WERI-Rb-1 (cell line): ENCODE measurements around the gene EMID1.

Experiments
- DNase-seq: peaks from one replicate; pipeline ENCODE4 v3.0.0-alpha.2; 2020
- H3K27ac ChIP-seq: fragments of 250-450 bp; sonication (Bioruptor Pico); 2 replicates; pipeline ENCODE4 v1.5.1; 2020; ENCODE audit warnings: mild to moderate bottlenecking, moderate library complexity
- H3K27me3 ChIP-seq: fragments of 250-450 bp; sonication (Bioruptor Pico); 2 replicates; pipeline ENCODE4 v1.5.1; 2021; ENCODE audit warnings: mild to moderate bottlenecking, low read depth, moderate library complexity; ENCODE audit not compliant: insufficient read depth, severe bottlenecking
- H3K36me3 ChIP-seq: fragments of 250-450 bp; sonication (Bioruptor Pico); 2 replicates; pipeline ENCODE4 v1.5.1; 2020; ENCODE audit warnings: mild to moderate bottlenecking, moderate library complexity
- H3K4me3 ChIP-seq: 2 replicates; pipeline ENCODE4 v1.5.1; 2011; ENCODE audit warnings: low read depth, mild to moderate bottlenecking, control low read depth, low read length
- H3K9me3 ChIP-seq: fragments of 250-450 bp; sonication (Bioruptor Pico); 2 replicates; pipeline ENCODE4 v1.5.1; 2021; ENCODE audit warnings: mild to moderate bottlenecking, moderate library complexity; ENCODE audit not compliant: severe bottlenecking
- CTCF ChIP-seq: IDR thresholded peaks from 2 replicates; pipeline ENCODE4 v1.5.1; 2011; ENCODE audit warnings: low read depth, mild to moderate bottlenecking, control low read depth, inconsistent platforms, low read length

Gene EMID1

DNA sequence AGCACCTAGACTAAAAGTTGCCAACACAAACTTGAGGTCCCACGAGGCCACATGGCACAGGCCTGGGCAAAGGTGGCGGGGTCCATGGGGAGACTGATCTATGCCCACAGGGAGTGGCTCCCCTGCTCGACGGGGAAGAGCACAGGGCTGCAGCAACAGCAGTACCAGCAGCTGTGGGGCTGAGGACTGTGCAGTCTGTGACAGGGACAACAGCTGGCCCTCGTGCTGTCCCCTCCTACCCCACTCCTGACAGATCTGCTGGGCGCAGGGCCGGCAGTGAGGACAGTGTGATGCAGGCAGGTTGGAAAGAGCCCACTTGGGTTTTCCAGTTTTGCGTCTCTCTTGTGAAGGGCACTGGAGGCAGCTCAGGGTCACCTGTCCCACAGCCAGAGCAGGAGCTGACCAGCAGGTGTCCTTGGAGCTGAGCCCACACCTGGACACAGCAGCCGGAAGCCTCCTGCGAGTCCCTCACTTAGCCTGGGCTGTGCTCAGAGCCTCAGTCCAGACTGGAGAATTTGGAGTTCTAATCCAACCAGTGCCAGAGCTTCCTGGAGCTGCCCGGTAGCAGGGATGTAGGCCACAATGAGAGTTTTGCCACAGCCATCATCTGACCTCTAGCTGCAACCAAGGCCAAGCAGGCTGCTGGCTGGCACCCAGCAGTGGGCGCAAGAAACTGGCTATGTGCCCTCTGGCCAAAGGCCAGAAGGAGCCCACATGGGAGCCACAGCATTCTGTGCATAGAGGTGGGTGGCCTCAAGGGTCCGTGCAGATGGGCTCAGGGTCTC lies 97.2 kb downstream of the EMID1 start:
- TF ChIP-seq CTCF: no peak
- H3K36me3 ChIP-seq: peaks cover 36% of the 10 kb centered on the region
- no peak overlapping the region for H3K4me3 ChIP-seq
- no peaks in the 10 kb centered on the region for H3K9me3 ChIP-seq
- no peak overlapping the region for H3K27ac ChIP-seq
- H3K27me3 ChIP-seq: no peaks in the 10 kb centered on the region
- DNase-seq: no peak

- DNase-seq: no peak
- Histone ChIP-seq H3K4me3 (no peak overlapping the region; the same call in 1 of the 2 replicates), H3K27ac (peak overlapping the region; percentile 98), H3K36me3 (peaks cover 11% of the 10 kb centered on the region), H3K27me3 (no peaks in the 10 kb centered on the region), H3K9me3 (no peaks in the 10 kb centered on the region)
- TF ChIP-seq CTCF: no peak
Measured at GRCh38 chr22:29305836-29306174, 100.1 kb downstream of the EMID1 start.

DNA sequence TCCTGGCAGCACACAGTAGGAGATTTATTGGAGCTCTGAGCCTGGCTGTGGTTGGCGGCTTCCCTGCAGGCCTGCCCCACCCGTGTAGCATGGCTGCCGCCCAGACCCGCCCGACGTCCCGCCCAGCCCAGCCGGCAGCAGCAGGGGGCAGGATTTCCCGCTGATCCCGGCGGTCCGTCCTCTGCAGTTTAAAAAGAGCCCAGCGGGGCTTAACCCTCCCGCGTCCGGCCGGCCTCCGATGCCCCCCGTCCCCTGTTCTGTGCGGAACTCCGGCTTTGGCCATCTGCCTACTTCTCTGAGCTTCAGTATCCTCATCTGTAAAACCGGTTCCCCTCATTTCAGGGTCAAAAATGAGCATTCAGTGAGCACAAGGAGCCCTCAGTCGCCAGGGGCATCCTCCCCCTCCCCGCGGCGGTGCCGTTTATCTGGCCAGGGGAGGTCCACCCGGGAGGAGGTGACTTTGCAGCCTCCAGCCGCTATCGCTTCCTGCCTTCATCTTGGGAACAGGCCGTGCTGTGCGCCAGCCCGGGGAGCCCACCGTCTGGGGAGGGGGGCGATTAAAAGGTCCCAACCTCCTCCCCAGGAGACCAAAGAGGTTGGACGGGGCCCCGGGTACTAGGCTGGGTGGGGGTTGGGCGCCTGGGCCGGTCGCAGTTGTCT lies 100.6 kb downstream of the EMID1 start, which contains the start of gene GAS2L1:
Gene GAS2L1, plus strand, starts transcription at position 476 of the 660 bp plus-strand sequence. CDS start 1,456 bp downstream, outside the sequence.
- no peaks in the 10 kb centered on the region for H3K27me3 ChIP-seq
- peak within 1 kb of the TSS; percentile 98 for H3K27ac ChIP-seq
- DNase-seq: peak; percentile 94
- peak within 1 kb of the TSS; percentile 60 for H3K4me3 ChIP-seq
- H3K9me3 ChIP-seq: no peaks in the 10 kb centered on the region
- H3K36me3 ChIP-seq: peaks cover 7% of the 10 kb centered on the region; the same call in 1 of the 2 replicates
- peak; percentile 64 for TF ChIP-seq CTCF

GRCh38 chr22:29306835-29307595 lies 101.3 kb downstream of the EMID1 start:
- peak; percentile 85 for DNase-seq
- TF ChIP-seq CTCF: no peak
- peak overlapping the region; percentile 98 for H3K27ac ChIP-seq

GRCh38 chr22:29307596-29308147 lies 102.0 kb downstream of the EMID1 start:
- no peak for DNase-seq
- Histone ChIP-seq H3K36me3 (peaks cover 12% of the 10 kb centered on the region), H3K27me3 (no peaks in the 10 kb centered on the region), H3K9me3 (no peaks in the 10 kb centered on the region), H3K27ac (peak overlapping the region; percentile 98), H3K4me3 (peak overlapping the region; percentile 60)
- TF ChIP-seq CTCF: no peak

More at GRCh38 chr22:29306835-29307595, 101.3 kb downstream of the EMID1 start:
- peaks cover 7% of the 10 kb centered on the region; the same call in 1 of the 2 replicates for H3K36me3 ChIP-seq
- peak overlapping the region; percentile 60 for H3K4me3 ChIP-seq
- H3K27me3 ChIP-seq: no peaks in the 10 kb centered on the region
- no peaks in the 10 kb centered on the region for H3K9me3 ChIP-seq
